ENCODE results near the gene UNC5B.

UNC5B gene

GRCh38 chr10:71325267-71325666 lies 112.9 kb downstream of the UNC5B start:
- DNase-seq = no peak

- peak; percentile 87 for DNase-seq
These were observed 114.1 kb downstream of the UNC5B start for GRCh38 chr10:71326464-71326881.

- no peak for DNase-seq
These were observed 118.5 kb downstream of the UNC5B start for GRCh38 chr10:71330789-71331404.

GRCh38 chr10:71331736-71332135 lies 119.4 kb downstream of the UNC5B start:
- DNase-seq = peak; percentile 70

GRCh38 chr10:71332466-71332865 lies 120.1 kb downstream of the UNC5B start:
- DNase-seq = no peak

- DNase-seq = peak; percentile 50
These were observed 120.9 kb downstream of the UNC5B start for GRCh38 chr10:71333129-71333887.

- DNase-seq = no peak
These were observed 121.9 kb downstream of the UNC5B start for GRCh38 chr10:71334221-71334791.

- DNase-seq = no peak
These were observed 122.9 kb downstream of the UNC5B start for GRCh38 chr10:71335173-71335708.

GRCh38 chr10:71336632-71337031 lies 124.3 kb downstream of the UNC5B start:
- DNase-seq = no peak

- no peak for DNase-seq
These were observed 124.9 kb downstream of the UNC5B start for GRCh38 chr10:71337219-71337701.

- no peak for DNase-seq
These were observed 126.5 kb downstream of the UNC5B start for GRCh38 chr10:71338728-71339495.

GRCh38 chr10:71339796-71340589 lies 127.6 kb downstream of the UNC5B start:
- no peak for DNase-seq

GRCh38 chr10:71342573-71343391 lies 130.4 kb downstream of the UNC5B start:
- no peak for DNase-seq

- DNase-seq = no peak
These were observed 131.0 kb downstream of the UNC5B start for GRCh38 chr10:71343392-71343773.

- no peak for DNase-seq
These were observed 132.0 kb downstream of the UNC5B start for GRCh38 chr10:71344154-71344925.

- DNase-seq = no peak
These were observed 132.7 kb downstream of the UNC5B start for GRCh38 chr10:71344993-71345480.

GRCh38 chr10:71345694-71346093 lies 133.3 kb downstream of the UNC5B start:
- no peak for DNase-seq

GRCh38 chr10:71346731-71347130 lies 134.4 kb downstream of the UNC5B start:
- DNase-seq = no peak

- DNase-seq = no peak
These were observed 135.4 kb downstream of the UNC5B start for GRCh38 chr10:71347587-71348395.

Data from NCI-H1105 (cell line).